Activated CD4-positive, alpha-beta T cell treated with anti-CD3 and anti-CD28 coated beads for 24 hours (primary cell): ENCODE data around the gene EPS8L1.
"Not testable (repeated sequence)": the region's sequence is repeated elsewhere in the genome, so short reads cannot be mapped to it uniquely, and the experiment has no call there.

Source experiments
- DNase-seq, 2 donors: peaks; one replicate each; pipeline ENCODE4 v3.0.0-alpha.2; 2020; ENCODE audit warnings: low read depth in 2 of 2

Gene EPS8L1

DNA sequence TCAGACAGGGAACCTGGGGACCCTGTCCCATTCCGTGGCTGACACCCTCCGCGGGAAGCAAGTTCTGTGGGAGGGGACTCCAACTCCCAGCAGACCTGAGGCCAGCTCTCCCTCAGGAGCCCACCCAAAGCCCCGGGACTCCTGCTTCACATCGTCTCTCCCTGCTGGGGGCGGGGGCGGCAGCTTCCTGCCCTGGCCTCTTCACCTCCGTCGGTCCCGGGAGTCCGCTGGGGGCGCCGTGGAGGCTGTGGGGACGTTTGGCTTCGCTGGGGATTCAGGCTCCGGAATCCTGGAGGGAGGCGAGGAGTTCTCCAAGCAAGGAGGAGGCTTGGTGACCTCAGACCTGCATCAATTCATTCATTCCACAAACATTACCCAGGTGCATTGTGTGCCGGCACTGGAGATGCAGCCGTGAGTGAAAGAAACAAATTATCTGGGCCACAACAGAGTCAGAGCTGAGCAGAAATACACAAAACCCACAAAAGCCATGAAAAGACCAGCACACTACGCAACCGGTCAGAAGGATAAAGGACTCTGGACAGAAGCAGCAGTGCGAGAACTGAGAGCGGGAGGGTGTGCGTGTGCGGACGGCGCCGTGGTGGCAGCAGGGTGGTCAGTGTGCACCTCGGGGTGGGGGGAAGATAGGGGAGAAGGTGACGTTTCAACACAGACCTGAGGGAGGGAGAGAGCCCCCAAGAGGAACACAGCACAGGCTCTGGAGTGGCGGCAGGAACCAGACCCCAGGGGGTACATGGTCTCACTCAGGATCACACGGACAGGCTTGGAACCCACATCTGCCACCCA, 19.0 kb downstream of the EPS8L1 start:
- no peak for DNase-seq

DNA sequence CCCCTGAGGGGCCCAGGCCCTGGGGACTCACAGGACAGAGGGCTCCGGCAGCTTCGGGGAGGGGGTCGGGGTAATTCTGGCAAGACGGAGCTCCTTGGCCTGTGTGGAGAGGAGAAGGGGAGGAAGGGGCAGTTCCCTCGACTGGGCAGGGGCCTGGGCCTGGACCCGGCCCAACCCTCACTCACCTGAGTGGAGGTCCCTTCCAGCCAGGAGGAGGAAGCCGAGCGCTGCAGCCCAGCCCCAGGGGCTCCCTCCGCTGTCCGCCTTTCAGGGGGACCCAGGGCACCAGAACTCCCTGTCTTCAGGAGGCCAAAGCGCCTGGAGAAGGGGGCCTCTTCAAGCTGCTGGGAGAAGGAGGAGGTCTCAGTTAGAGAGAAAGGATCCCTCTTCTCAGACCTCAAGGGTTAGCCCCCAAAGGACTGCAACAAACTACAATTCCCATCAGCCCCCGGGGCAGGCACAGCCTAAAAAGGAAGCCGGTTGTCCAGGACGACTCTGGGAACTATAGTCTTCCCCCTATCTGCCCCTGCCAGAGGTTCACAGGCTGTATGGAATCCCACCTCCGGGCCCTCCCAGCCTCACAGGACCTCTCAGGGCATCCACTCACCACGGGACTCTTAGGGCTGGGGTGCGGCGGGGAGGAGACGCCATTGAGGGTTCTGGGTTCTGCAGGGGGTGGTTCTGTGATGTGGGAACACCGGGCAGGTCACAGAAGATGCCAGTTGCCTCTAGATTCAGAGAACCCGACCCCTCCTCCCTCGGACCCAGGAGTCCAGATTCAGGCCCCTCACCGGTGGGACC, 19.8 kb downstream of the EPS8L1 start:
- no peak for DNase-seq

DNA sequence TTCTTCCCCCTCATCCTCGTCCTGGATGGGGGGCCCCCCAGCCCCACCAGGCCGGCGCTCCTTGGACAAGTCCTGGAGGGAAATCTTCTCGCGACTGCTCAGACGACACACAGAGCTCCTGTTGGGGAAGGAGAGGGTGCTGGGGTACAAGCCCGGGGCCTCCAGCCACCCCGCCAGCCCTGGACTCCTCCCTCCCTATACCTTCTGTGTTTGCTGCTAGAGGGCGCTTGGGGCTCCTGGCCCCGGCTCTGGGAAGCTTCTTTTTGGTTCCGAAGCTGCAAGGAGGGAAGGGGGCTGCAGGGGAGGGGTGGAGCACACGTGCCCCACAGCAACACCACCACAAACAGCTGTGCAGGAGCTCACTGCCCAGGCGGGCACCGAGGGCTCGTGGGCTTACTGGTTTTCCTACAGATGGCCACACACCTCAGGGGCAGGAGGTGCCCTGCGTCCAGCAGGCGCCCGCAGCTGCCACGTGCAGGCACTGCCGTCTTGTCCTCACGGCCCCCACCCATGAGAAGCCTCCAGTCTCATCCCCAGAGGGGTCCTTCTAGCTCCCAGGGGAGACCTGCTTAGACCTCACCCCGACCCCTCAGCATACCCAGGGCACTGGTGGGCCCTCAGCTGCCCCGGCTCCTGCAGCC, 20.5 kb downstream of the EPS8L1 start:
- no peak for DNase-seq

DNA sequence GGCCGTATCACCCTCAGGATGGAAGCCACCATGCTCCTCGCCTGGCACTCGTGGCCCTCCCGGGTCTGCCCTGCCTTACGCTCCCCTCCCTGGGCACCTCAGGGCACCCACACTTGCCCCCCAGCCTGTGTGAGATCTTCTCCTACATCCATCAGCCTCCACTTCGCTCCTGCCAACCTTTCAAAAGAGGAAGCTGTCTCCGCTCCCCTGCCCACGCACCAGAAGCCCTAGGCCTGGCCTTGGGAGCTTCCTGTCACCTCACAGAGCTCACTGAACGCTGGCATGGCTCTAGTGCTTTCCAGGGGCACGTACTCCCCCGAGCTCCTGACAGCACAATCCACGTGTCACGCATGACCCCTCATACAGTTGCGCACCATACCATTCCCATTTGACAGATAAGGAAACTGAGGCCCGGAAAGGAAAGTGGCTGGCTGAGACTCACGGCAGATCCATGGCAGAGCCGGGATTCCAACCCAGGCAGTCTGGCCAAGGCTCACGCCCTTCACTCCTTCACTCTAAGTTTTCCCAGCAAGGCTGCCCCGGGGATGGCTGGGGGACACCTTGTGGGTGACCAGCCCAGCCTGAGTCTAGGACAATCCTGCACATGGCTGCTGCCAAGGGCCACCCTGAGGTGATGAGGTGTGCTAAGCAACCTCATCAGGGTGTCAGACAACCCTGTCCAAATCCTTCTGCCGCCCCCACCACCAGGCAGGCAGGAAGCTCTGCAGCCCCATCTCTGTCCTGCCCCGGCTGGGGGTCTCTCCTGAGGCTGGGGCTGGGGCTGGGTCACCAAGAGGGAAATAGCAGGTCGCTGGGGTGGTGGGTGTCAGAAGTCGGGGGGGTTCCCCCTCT, 22.4 kb downstream of the EPS8L1 start:
- DNase-seq, result no peak

DNA sequence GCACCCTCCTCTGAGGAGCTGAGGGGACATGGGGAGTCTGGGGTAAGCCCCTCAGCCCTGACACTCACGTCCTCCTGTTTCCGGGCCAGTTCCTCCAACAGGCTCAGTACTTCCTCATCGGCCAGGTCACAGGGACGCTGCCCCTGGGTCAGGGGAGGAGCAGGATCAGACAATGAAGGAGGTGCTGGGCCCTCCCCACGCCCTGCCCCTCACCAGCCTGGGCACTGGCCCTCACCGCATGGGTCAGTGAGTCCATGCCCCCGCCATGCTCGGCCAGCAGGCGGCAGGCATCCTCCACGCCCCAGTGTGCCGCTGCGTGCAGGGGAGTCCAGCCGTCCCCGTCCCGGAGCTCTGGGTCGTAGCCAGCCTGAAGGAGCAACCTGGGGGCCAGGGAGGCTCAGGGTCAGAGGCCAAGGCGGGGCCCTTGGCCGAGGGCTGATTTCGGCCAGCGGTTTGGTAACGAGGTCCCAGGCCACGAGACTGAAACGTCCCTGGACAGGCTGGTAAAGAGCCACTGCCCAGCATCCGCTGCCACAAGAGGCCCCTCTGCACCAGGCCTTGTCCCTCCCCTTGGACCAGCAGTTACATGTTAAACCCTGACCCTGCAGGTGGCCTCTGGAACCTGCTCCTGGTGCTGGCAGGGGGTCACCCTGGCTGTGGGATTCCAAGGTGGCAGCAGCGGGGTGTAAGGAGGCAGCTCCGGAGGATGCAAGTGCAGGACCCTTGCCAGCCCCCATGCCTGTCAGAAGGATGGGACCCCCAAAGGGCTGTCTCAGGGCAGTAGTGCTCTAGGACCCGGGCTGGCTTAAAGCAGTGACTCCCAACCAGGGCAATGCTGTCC, 23.3 kb downstream of the EPS8L1 start:
- no peak for DNase-seq

DNA sequence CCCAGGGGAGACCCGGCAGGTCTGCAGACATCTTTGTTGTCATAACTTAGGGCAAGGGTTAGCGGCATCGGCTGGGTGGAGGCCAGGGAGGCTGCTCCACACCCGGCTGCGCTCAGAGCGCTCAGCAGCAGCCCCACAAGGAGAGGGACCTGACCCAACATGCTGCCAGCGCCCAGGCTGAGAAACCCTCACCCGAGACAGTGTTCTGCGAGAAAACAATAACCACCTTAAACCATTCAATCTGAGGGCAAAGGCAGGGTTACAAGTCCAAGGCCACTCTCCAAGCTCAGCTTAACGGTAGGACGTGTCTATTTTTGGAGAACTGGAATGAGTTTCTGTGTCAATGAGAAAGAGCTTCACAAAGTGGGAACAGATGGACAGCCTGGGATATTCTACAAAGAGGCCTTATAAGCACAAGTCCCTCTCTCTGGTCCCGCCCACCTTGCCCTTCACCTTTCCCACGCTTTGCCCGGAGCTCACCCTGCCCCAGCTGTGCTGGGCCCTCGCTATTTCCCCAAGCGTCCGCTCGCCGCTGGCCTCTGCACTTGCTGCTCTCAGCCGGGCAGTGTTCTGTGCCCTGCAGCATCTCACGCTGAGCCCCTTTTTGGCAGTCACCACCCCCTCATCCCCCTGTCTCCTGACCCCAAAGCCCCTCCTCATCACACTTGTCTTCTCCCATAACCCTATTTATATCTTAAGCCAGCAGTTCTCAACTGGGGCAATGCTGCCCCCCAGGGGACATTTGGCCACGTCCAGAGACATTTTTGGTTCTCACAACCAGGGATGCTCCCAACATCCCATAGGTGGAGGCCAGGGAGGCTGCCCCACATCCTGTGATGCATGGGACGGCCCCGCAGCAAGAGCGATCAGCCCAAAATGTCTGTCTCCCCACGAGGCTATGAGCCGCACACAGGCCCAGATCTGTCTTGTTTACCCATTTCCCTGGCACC, 24.2 kb downstream of the EPS8L1 start:
- DNase-seq, result no peak

DNA sequence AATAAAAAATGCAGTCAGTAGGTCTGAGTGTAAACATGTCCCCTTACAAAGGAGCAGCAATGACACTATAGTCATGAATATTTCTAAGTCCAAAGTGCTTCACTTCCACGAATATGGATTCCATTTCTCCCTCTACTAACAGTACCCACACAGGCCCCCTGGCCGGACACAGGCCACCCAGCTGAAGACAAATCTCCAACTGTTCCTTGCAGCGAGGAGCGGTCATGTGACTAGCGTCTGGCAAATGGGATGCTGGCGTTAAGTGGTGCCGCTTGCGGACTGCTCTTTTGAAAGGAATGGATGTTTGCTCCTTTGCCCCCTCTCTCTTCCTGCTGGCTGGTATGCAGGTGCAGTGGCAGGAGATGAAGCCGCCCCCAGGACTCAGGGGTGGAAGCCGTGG, 25.6 kb downstream of the EPS8L1 start:
- no peak for DNase-seq

DNA sequence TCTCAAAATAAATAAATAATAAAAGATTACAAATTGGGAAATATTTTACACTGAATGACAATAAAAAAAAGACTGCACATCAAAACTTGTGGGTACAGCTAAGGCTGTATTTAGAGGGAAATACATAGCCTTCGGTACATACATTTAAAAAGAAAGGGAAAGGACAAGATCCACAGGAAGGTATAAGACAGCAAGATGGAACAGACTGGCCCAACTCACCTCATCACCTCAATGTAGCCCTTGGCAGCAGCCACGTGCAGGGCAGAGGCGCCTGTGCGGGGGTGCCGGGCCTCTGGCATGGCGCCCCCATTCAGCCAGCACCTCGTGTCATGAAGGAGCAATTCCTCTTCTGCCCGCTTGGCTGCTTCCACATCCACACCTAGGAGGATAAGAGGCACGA, 27.5 kb downstream of the EPS8L1 start:
- no peak for DNase-seq

DNA sequence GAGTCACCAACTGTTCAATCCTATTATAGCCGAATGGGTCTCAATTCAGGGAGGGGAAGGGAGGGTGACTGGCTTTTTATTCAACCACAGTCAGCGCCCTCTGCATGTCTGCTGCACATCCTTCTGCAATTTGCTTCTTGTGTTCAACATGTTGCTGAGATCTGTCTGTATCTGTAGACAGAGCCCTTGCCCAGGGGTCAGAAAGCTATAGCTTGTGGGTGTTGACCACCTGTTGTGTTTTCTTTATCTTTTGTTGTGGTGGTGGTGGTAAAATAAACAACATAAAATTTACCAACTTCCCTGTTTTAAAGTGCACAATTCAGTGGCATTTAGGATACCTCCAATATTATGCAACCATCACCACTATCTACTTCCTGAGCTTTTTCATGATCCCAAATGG, 29.6 kb downstream of the EPS8L1 start:
- DNase-seq, result no peak

DNA sequence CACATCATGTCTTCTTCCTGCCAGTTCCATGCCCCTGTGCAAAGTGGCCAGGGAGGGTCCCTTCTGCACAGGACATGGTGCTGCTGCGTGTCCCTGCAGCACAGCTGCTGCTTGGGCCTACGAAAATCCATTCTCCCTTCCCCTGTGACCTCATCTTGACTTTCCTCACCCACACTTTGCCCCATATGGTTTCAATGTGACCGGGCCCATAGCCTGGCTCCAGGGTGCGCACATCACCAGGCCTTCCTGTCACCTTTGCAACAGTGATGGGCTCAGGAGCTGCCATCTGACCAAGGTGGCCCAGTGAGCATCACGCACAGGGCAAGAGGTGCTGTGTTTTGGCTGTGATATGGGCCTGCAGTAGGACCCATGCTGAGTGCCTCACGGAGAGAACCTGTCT, 30.9 kb downstream of the EPS8L1 start:
- DNase-seq, result no peak

DNA sequence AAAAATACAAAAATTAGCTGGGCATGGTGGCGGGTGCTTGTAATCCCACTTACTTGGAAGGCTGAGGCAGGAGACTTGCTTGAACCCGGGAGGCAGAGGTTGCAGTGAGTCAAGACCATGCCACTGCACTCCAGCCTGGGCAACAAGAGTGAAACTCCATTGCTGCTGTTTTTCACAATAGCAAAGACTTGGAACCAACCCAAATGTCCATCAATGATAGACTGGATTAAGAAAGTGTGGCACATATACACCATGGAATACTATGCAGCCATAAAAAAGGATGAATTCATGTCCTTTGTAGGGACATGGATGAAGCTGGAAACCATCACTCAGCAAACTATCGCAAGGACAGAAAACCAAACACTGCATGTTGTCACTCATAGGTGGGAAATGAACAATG, 31.6 kb downstream of the EPS8L1 start:
- DNase-seq, result not testable (repeated sequence)

DNA sequence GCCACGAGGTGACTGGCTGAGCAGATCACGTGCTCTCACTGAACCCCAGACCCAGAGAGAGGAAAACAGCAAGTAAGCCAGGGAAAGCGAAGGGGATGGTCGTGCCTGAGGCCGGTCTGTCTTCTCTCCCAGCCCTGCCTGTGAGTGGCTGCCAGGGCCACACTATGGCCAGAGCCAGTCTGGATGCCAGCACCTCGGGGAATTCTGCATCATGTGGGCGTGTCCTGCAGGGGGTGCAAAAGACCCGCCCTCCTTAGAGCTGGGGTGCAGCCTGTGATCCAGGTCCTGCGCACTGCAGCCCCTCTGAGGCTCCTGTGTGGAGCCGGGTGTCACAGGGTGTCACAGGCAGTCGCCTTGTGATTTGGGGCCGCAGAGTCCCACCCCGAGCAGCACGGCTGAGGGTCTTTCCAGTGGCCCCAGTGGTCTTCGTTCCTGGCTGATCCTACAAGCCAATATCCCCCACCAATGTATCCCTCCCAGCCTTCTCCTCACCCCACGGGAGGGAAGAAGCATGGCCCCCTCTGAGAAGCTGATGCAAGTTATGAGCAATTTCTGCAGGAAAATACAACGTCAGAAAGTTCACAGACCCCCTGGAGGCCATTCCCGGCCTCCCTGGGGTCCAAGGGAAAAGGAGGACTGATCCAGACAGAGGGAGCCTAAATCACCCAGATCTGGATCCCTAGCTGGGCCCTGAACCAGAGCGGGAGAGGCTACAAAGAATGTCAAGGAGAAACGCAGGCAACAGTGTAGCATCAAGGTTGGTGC, 34.0 kb downstream of the EPS8L1 start:
- no peak for DNase-seq

DNA sequence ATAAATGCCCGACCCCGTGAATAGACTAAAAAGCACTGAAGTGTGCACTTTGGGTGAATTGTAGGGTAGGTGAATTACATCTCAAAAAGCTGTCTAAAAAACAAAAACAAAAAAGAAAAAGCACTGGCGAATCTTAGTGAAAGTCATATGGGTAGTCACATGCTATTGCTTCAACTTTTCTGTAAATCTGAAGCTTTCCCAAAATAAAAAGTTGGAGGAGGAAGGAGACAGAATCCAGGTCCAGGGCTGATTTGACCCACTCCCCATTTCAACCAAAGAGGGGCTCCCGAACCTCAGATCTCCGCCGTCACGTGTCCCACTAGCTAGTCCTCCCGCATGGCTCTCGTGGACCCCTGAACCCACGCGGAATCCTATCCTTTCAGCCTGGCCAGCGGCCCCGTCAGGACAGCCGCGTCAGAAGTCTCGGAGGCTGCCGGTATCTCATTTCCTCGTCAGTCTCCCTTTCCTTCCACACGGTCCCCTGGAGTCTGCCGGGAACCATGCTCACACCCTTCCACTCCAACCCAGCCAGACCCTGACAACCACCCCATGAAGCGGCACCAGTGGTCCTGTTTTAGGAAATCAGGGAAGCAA, 35.7 kb downstream of the EPS8L1 start:
- no peak for DNase-seq

DNA sequence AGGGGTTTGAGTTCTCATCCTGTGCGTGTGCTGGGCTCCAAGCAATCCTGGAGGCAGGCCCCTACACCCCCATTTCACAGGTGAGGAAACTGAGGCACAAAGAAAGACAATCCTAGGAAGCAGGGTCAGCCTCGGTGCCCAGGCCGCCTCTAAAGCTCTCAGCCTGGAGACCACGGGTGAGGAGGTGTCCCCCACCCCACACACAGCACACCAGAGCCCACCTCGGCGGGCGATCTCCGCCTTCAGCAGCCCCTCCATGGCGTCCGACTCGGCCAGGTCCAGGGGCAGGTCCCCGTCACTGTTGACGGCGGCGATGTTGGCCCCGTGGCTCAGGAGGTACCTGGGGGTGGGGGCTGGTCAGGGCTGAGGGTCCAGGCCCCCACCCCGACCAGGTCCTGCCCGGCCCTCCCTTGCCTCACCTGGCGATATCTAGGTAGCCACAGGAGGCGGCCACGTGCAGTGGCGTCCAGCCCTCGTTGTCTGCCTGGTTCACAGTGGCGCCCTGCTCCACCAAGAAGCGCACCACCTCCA, 36.6 kb downstream of the EPS8L1 start:
- no peak for DNase-seq

DNA sequence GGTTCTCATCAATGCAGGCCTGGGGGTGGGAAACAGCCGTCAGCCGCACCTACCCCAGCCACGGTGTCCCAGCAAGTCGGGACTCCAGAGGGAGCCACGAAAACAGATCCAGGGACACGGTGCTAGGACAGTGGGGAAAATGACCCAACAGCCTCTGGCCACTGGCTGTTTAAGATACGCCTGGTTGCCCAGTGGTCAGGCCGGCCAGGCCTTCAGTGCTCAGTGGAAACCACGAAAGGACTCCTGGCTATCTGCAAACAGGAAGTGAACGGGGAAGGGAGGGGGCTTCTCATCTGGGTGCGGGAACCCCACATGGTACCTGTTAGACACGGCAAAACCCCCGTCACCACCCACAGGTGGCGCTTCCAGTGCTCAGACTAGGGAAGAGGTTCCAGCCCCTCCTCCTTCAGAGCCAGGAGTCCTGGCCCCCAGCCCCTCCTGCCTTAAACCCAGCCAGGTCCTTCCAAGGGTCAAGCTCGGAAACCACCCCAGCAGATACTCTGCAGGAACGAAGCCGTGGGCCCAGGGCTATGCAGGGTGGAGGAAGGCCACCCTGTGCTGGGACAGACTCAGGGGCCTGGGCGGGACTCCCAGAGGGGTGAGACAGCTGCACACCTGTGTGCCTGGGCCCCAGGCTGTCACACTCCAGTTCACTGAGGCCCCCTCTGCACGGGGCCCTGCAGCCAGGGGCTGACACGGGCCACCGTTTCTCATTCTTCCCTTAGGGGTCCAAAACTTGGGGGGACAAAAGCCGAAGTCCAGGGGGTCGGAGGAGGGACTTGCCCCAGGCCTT, 37.3 kb downstream of the EPS8L1 start:
- DNase-seq, result no peak

DNA sequence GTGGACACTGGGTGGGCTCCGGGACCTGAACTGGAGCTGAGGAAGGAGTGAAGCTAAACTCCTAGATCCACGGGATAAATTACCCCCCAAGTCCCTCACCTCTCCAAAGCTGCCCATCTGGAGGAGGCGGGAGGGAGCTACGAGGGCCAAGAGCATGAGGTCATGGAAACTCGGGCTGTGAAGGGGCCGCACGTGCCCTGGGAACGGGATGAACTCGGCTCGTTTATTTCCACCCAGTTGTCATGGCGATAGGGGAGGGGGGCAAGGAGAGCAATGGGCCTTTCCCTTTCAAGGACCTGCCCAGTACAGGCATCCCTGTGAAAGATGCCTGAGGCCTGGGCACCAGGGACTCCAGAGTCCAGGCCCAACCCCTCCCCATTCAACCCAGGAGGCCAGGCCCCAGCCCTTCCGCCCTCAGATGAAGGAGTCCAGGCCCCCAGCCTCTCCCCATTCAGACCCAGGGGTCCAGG, 37.9 kb downstream of the EPS8L1 start:
- DNase-seq, result no peak

DNA sequence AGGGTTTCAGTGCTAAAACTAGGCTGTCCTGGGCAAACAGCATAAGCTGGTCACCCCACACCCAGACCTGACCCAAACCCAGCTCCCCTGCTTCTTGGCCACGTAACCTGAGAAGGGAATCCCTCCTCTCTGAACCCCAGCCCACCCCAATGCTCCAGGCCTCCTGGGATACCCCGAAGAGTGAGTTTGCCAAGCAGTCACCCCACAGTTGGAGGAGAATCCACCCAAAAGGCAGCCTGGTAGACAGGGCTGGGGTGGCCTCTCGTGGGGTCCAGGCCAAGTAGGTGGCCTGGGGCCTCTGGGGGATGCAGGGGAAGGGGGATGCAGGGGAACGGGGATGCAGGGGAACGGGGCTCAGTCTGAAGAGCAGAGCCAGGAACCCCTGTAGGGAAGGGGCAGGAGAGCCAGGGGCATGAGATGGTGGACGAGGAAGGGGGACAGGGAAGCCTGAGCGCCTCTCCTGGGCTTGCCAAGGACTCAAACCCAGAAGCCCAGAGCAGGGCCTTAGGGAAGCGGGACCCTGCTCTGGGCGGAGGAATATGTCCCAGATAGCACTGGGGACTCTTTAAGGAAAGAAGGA, 39.0 kb downstream of the EPS8L1 start:
- DNase-seq, result no peak
